Dedifferentiated amniotic fluid mesenchymal stem cell (primary cell): ENCODE measurements around the gene PIGN.
A peak's percentile ranks its signal among the peaks of the same experiment; 100 is the strongest.

Experiments used
- DNase-seq: peaks from one replicate; pipeline ENCODE4 v3.0.0-alpha.2; 2016; ENCODE audit errors: extremely low spot score

PIGN gene

DNA sequence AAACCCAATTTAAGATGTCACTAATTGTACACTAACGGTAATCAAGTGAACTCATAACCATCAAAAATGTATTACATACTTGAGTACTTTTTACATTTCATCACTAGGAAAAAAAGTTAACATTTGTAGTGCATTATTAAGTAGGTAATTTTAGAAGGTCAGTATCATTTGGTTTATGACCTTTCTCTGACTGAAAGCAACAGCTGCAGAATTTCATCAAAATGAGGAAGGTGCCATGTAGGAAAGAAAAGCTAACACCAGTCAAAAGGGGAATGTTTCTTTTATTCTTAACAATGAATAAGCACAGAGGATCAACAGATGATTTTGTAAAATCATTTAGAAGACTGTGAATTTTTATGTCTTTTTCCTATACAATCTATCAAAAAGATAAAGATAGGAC is 79.0 kb downstream of the PIGN start:
- DNase-seq = no peak

DNA sequence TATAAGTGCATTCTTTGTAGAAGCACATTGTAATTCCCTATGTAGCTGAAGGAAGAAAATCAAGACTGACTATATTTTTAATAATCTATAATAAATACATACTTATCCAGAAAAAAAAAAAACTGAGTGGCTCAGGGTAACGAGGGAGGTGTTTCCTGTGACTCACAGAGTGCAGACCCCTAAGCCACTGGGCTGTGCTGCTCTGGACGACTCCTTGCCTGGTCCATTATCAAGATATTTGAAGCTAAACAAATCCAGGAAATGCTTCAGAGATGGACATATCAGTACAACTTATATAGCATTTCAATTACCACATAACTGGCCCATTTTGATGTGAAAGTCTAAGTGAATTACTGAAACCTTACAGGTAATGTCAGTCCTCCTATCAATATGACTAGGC is 80.6 kb downstream of the PIGN start:
- no peak for DNase-seq

DNA sequence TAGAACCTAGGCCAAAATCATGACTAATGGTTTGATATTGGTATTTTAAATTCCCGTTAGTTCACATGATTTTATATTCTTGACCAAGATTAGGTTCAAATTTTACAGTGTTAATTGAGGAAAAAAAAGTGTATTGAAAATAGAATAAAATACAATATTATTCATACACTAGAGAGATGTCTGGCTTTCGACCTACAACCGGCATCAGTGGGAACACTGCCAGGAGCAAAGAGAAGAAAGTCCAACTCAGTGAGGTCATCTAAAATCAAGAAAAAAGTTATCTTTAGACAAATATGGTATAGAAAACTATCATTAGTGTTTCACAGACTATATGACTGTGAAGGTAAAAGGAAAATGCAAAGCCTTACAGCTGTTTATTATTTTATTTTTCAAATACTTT is 81.5 kb downstream of the PIGN start:
- DNase-seq = no peak

DNA sequence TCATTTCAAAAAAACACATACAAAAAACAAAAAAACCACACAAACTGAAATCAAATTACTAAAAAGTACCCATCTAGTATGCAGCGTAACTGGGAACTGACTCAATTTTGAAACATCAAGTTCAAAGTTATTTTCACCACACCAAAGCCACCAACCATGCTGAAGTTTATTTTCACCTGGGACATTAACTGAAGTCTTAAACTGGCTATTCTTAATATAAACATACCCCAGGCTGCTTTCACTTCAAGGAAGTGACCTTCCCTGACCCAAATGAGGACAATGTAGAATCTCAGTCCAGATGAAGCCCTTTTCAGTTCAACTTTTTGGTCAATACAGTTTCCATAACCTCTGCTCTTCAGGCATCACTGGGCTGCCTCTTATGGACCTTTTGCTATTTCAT is 84.6 kb downstream of the PIGN start:
- no peak for DNase-seq

DNA sequence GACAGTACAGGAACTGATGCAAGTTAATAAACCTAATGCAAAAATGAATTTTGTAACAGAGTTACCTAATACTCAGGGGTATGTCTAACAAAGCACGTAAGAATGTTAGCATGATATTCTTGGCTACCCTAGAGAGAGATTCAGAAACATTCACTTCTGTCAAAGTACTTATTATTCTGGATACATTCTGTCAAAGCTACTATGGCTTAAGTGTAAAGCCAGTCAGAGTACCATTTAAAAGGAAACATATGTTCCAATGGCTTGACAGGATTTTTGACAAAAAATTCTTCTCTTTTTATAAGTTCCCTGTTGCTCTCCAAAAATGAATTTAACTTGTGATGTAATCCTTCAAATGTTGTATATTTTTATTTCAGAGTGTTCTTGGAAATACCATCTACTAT is 85.5 kb downstream of the PIGN start:
- peak; percentile 74 for DNase-seq

DNA sequence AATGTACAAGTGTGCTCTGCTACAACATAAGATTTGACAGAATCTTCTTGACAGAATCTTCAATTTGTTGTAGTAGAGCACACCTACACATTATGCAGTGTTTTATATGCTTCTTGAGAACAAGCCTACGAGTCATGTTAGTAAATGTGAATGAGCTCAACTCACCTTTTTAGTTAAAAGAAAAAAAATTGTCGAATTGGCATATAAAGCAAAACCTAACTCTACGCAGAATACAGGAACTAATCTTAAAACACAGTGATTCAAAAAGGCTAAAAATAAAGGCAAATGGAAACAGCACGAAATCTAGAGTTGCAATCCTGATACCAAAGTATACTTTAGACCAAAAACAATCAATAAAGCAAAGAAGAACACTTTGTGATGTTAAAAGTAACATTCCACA is 87.9 kb downstream of the PIGN start:
- no peak for DNase-seq

DNA sequence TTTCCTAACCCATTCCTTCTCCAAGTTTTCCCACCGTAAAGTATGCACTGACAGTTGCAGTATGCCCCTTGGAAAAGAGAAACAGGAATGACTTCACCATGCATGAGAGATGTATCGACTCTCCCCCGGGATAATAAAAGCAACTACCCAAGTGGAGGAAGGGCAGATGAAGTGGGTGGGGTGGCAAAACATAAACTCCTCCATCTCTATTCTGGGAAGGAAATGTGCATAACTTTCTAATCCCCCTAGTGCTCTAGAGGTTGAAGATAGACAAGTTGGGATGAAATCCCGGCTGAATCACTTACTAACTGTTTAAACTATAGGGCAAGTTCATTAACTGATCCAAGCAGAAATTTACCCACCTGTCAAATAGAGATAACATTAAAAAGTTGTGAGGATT is 89.2 kb downstream of the PIGN start:
- DNase-seq = no peak

DNA sequence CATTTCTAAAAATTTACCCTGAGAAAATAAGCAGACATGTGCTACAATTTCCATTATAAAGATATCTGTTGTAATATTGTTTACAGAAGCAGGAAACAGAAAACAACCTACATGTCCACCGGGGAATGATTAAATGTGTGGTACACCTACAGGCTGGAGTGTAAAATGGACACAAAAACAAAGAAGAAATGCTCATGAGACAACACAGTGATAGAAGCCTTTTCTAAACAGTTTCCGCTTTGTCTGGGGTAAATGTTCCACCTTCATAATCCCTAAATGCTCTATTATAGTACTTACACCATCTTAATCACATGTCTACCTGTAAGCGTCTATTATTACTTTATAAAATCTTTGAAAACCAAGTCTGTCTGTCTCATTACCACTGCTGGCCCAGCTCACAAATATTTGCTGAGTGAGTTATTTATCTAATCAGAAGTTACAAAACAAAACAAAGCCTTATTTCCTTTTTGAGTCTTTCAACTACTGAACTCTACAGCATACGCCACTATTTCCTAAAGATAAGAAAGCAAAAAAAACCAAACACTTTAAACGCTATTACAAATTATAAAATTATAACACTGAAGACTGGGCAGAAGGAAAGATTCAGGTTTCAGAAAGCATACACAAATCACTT is 95.3 kb downstream of the PIGN start:
- no peak for DNase-seq

DNA sequence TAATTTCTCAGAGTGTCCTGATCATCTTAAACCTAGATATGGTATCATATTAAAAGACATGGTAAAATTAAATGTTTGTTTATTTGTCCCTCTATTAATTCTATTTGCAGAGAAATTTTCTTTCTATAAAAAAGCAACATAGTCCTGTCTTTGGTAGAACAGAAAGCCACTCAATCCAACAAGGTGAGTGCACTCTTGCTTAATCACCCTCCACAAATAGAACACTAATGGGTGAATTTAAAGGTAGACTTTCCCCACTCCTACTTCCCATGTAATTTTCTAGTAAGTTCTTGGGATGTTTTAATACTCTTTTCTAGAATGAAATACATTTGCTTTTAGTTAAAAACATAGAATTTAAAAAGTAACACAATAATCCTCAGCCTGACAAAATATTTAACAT is 97.7 kb downstream of the PIGN start:
- no peak for DNase-seq

DNA sequence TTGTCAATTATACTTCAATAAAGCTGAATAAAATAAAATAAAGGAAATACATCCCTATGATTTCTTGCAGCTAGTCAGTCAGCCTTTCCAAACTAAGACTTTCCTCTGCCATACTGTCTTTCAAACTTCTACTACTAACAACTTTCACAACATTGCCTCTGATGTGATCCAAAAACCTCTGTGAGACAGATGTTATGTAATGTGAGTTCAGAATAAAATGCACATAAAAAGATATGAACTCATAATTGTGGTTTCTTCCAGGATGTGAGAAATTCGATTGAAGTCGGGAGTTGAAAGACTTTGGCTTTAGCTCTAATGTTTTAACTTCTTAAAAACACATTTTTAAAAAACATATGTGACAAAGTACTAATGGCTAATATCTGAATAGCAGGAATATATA is 98.7 kb downstream of the PIGN start:
- no peak for DNase-seq

DNA sequence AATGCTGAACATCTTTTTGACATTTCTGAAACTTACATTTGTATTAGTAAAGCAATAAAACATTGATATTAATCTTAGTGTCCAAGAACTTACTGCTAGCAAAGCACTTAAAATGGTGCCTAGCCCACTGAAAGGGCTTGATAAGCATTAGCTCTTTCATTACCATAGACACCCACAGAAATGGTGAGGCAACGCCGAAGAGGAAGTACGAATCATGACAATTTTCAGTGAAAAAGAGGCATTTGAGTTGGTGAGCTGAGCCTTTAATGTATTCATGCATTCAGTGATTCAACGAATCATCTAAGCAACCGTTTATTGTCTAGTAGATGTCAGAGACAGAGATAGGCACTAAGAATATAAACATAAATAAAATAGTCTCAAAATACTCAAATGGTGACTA is 101.1 kb downstream of the PIGN start:
- DNase-seq = no peak

DNA sequence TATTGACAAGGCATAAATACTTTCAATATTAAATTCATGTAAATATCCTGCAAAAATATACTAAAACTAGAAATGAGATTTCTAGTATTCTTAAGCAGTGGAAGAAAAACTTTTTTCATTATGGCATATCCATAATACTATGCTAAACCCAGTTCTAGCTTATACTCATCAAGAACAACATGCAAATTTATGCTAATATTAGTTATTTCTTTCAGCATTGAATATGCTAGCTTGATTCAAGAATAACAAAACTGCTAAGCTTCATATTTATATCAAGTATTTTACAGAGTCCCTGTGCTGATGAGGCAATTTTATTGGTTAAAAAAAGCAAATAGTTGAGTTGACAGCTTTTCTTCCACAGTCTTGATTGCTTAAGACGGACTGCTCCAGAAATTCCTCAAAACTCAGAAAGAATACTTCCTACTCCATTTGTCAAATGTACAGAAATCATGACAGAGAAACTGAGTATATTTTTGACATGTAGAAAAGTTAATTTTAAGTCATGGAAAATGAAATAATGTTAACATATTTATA is 105.0 kb downstream of the PIGN start:
- DNase-seq = no peak

DNA sequence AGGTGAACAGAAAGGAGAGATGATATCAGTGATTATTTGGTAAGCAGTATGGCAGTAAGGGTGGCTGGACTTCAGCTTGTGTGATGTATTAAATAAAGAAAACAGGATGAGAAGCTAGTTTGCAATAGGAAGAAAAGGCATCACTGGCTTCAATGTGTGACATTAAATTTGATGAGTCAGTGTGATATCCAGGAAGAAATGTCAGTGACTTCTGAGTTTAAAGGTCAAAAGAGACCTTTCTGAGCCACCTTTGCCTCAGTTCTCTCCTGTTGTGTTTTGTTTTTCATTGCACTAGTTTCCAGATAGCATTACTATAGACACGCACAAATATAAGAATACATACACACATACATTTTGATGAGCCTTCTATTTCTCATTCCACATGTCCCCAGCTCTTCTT is 105.6 kb downstream of the PIGN start:
- no peak for DNase-seq

DNA sequence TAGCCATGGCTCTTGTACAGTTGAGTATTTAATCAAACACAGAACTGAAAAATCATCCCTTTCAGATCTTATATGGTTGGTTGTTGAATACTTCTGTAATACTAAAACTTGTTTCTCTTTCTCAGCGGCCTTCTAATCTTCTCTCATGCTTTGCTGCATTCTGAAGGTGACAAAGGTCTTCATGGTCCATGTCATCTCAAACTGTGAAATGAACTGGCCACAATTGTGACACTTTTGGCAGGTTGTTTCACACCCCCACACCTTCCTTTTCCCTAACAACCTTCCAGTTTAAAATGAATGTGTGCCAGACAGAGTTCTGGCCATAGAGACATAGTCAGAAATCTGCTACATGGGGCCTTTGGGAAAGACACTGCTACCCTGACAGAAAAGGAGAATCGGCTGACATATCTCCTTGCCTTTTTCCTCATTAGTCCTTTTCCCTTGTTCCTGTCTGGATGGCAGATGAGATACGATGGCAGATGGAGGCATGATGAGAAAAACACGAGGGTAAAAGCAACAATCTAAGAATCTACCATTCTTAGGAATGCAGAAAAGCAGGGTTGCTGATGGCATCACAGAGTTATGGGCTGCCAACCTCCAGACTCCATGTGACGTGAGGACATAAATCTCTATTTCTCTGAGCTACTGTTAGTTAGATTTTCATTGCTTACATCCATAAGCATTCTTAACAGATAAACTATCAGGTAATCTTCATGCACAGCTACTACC is 106.5 kb downstream of the PIGN start:
- DNase-seq = no peak

DNA sequence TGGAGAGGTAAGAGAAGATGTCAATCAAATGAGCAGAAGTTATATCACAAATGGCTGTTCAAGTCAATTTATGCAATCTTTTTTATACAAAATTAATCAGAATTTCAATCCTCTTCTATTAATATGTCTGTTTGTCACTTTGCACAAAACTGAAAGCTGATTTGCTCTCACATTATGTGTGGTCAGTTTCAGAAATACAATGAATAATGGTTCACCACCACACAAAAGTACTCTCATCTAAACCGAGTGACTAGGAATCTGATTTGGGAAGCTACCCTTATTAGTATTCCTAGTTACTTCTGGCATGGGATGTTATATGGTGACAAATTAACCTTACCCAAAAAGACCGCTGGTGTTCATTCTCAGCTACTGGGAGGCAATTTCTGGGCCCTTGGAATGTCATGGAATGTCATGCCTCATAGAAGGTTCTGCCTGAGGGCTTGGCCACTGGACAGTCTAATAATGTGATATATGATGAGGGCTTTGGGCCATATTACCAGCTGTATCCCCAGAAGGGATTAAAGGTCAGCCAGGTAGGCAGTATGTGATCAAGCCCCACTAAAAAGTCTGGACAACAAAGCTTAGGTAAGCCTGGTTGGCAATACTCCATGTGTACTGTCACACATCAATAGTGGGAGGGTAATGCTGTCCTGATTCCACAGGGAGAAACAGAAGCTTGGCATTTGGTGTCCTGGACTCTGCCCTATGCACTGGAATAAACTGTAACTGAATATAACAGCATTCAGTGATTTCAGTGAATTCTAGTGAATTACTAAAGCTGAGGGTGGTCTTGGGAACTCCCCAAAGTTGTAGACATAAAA is 113.2 kb downstream of the PIGN start:
- no peak for DNase-seq

DNA sequence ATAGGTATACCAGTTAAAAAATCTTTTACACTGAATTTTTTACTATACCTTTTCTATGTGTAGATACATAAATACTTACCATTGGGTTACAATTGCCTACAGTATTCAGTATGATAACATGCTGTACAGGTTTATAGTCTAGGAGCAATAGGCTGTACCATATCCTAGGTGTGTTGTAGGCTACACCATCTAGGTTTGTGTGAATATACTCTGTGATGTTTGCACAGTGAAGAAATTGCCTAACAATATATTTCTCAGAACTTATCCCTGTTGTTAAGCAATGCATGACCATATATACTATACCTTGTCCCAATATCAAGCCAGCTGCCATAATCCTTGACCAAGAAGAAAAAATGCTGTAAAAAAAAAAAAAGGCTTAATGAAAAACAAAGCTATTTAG is 114.5 kb downstream of the PIGN start:
- no peak for DNase-seq

DNA sequence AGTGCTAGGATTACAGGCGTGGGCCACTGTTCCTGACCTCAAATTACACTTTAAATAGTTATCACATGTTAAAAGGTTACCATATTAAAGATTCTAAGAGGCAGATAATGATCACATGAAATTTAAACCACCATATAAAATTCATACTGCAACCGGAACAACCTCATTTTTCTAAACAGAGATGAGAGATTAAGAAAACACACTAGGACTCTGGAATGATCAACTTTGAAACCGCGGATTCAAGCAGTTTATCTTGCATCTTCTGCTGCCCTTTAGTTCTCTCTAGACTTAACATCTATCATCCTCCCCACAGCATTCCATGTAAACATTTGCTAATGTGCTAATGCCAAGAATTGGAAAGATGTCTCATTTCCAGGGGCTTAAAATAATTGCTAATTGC is 115.8 kb downstream of the PIGN start:
- no peak for DNase-seq

DNA sequence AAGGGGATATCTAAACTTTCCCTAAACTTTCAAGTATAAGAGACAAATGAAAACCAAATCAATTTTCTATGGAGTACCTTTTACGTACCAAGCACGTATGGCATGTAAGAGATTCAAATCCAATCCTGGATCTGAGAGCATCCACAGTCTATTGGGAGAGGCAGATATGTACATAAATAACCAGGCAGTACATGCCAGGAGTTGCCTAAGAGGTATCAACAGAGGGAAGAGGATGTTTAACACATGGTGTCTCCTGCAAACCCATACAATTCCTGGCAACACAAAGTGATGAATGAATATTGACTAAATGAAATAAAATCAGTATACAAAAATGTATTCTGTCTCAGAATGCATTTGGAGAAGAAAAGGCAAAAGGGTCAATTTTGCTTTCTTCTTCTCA is 116.6 kb downstream of the PIGN start:
- DNase-seq = no peak

DNA sequence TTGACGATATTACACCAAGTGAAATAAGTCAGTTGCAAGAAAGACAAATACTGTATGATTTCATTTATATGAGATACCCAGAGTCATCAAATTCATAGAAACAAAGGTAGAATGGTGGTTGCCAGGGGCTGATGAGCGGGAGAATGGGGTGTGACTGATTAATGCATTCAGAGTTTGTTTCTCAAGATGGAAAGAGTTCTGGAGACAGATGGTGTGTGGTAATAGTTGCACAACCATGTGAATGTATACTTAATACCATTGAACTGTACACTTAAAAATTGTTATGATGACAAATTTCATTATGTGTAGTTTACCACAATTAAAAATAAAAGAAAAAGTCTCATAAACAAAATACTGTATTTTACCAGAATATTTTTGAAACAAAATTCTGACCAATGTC is 117.3 kb downstream of the PIGN start:
- DNase-seq = no peak

DNA sequence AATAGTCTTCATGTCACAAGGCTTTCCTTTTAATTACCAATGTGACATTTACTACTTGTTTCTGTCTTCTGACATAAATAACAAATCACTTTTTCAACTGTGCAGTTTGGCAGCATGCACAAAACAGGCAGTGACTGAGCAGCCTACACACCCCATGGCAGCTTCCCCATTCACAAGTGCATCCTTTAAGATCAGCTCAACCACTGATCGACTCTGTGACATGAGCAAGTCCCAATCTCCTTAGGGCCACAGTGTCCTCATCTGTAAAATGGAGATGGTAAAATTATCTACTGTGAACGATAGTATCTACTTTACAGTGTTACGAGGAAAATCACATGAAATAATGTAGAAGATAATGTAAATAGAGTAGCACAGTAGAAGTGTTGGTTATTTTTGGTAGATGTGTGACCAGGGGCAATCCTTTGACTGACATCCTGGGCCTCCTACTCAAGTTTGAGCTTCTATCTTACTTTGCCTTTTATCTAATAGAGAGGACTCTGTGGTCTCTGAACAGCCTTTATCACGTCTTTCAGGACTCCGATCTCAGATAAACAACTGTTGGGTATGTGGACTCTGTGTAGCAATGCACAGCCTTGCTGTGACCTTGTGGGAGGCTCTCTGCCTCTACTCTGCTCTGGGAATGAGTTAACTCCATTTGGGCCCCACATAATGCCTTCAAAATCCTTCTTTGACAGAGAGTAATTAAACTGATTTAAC is 120.6 kb downstream of the PIGN start:
- DNase-seq = no peak

DNA sequence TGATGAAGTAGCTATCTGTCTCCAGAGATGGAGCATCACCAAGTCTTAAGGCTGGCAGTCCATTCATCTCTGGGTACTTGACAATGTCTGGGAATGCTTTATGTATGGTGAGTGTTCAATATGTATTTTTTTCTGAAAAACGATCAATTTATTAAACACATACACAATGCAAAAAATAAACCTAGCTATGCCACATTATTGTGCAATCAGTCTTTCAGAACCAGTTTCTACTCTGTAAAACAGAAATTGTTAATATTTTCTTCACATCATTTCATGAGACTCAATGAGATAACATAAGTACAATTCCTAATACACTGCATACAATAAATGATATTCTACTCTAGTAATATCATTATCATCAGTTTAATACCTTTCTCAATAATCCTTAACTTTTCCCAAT is 122.5 kb downstream of the PIGN start:
- no peak for DNase-seq

DNA sequence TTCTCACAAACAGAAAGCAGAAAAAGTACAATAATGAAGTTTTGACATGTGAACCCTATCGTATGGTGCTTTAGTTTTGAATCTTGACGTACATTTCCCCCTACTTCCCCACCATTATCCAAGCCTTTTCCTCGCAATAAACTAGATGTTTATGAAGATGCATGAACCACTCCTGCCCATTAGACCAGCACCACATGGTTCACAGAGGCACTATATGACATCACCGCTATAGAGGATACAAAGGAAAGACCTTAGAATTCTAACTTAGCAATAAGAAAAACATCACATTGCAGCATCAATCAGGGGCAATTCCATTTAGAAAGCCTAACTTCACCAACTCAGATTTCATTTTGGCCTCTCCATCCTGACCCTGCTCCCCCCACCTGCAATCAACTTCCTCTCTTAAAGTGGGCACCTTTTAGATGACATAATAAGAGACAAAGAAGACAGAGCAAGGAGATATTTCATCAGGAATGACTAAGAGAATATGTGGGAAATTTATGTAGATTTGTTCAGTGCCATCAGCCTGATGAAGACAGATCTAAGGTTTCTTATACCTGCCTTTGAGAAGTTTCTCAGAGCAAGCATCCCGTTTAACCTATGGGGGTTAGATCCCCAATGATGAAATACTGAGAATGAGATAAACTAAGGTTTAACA is 124.9 kb downstream of the PIGN start:
- DNase-seq = no peak
